ENCODE data around the gene WNT7A.

Gene WNT7A

GRCh38 chr3:13872451-13872850 lies 7.4 kb downstream of the WNT7A start:
- Histone ChIP-seq H3K9me3 (ENCODE audit: insufficient read depth, low read depth, low read length) (peaks cover 5% of the 10 kb centered on the region; the same call in 1 of the 2 replicates), H3K4me3 (ENCODE audit: low read length) (no peak overlapping the region), H3K9ac (ENCODE audit: low read depth, low read length) (no peak overlapping the region), H3K4me1 (ENCODE audit: insufficient read depth, low read length) (peaks cover 7% of the 10 kb centered on the region), H3K27me3 (ENCODE audit: insufficient read depth, low read length) (peaks cover 56% of the 10 kb centered on the region), H3K36me3 (ENCODE audit: insufficient read depth, low read length) (no peaks in the 10 kb centered on the region), H3K27ac (ENCODE audit: low read depth, low read length) (no peak overlapping the region)
- WGBS = 95% methylated on average over 4 of the region's 4 CpGs

GRCh38 chr3:13871791-13872190 lies 8.1 kb downstream of the WNT7A start:
- peaks cover 49% of the 10 kb centered on the region for H3K27me3 ChIP-seq (ENCODE audit: insufficient read depth, low read length)
- no peak overlapping the region for H3K27ac ChIP-seq (ENCODE audit: low read depth, low read length)
- H3K36me3 ChIP-seq (ENCODE audit: insufficient read depth, low read length) = no peaks in the 10 kb centered on the region
- H3K9me3 ChIP-seq (ENCODE audit: insufficient read depth, low read depth, low read length) = peaks cover 5% of the 10 kb centered on the region; the same call in 1 of the 2 replicates
- 77% methylated on average over 4 of the region's 4 CpGs for WGBS
- no peak overlapping the region for H3K9ac ChIP-seq (ENCODE audit: low read depth, low read length)
- H3K4me3 ChIP-seq (ENCODE audit: low read length) = no peak overlapping the region
- H3K4me1 ChIP-seq (ENCODE audit: insufficient read depth, low read length) = peaks cover 7% of the 10 kb centered on the region

- WGBS = 93% methylated on average over 2 of the region's 2 CpGs
- Histone ChIP-seq H3K9ac (ENCODE audit: low read depth, low read length) (no peak overlapping the region), H3K4me1 (ENCODE audit: insufficient read depth, low read length) (peaks cover 7% of the 10 kb centered on the region), H3K9me3 (ENCODE audit: insufficient read depth, low read depth, low read length) (peaks cover 5% of the 10 kb centered on the region; the same call in 1 of the 2 replicates), H3K27ac (ENCODE audit: low read depth, low read length) (no peak overlapping the region), H3K36me3 (ENCODE audit: insufficient read depth, low read length) (no peaks in the 10 kb centered on the region), H3K27me3 (ENCODE audit: insufficient read depth, low read length) (peaks cover 40% of the 10 kb centered on the region), H3K4me3 (ENCODE audit: low read length) (no peak overlapping the region)
These were observed 9.0 kb downstream of the WNT7A start for GRCh38 chr3:13870902-13871301.

GRCh38 chr3:13869761-13870343 lies 10.0 kb downstream of the WNT7A start:
- 78% methylated on average over 4 of the region's 4 CpGs for WGBS
- no peak overlapping the region for H3K4me3 ChIP-seq (ENCODE audit: low read length)
- H3K27ac ChIP-seq (ENCODE audit: low read depth, low read length) = no peak overlapping the region
- H3K27me3 ChIP-seq (ENCODE audit: insufficient read depth, low read length) = peaks cover 30% of the 10 kb centered on the region
- peaks cover 7% of the 10 kb centered on the region for H3K4me1 ChIP-seq (ENCODE audit: insufficient read depth, low read length)
- no peaks in the 10 kb centered on the region for H3K36me3 ChIP-seq (ENCODE audit: insufficient read depth, low read length)
- H3K9ac ChIP-seq (ENCODE audit: low read depth, low read length) = no peak overlapping the region
- peaks cover 5% of the 10 kb centered on the region; the same call in 1 of the 2 replicates for H3K9me3 ChIP-seq (ENCODE audit: insufficient read depth, low read depth, low read length)

- peaks cover 25% of the 10 kb centered on the region for H3K27me3 ChIP-seq (ENCODE audit: insufficient read depth, low read length)
- H3K9me3 ChIP-seq (ENCODE audit: insufficient read depth, low read depth, low read length) = peaks cover 5% of the 10 kb centered on the region; the same call in 1 of the 2 replicates
- no peak overlapping the region for H3K9ac ChIP-seq (ENCODE audit: low read depth, low read length)
- no peaks in the 10 kb centered on the region for H3K36me3 ChIP-seq (ENCODE audit: insufficient read depth, low read length)
- 46% methylated on average over 2 of the region's 2 CpGs for WGBS
- peaks cover 7% of the 10 kb centered on the region for H3K4me1 ChIP-seq (ENCODE audit: insufficient read depth, low read length)
- H3K27ac ChIP-seq (ENCODE audit: low read depth, low read length) = no peak overlapping the region
- H3K4me3 ChIP-seq (ENCODE audit: low read length) = no peak overlapping the region
These were observed 10.8 kb downstream of the WNT7A start for GRCh38 chr3:13868844-13869724.

- Histone ChIP-seq H3K4me1 (ENCODE audit: insufficient read depth, low read length) (no peaks in the 10 kb centered on the region; the same call in 1 of the 2 replicates), H3K36me3 (ENCODE audit: insufficient read depth, low read length) (no peaks in the 10 kb centered on the region), H3K4me3 (ENCODE audit: low read length) (no peak overlapping the region), H3K9ac (ENCODE audit: low read depth, low read length) (no peak overlapping the region), H3K27ac (ENCODE audit: low read depth, low read length) (no peak overlapping the region), H3K27me3 (ENCODE audit: insufficient read depth, low read length) (peaks cover 19% of the 10 kb centered on the region), H3K9me3 (ENCODE audit: insufficient read depth, low read depth, low read length) (peaks cover 5% of the 10 kb centered on the region; the same call in 1 of the 2 replicates)
- 96% methylated on average over 3 of the region's 3 CpGs for WGBS
These were observed 12.1 kb downstream of the WNT7A start for GRCh38 chr3:13867732-13868131.

GRCh38 chr3:13866041-13866965 lies 13.6 kb downstream of the WNT7A start:
- H3K9me3 ChIP-seq (ENCODE audit: insufficient read depth, low read depth, low read length) = peaks cover 5% of the 10 kb centered on the region; the same call in 1 of the 2 replicates
- H3K4me1 ChIP-seq (ENCODE audit: insufficient read depth, low read length) = no peaks in the 10 kb centered on the region; the same call in 1 of the 2 replicates
- H3K4me3 ChIP-seq (ENCODE audit: low read length) = no peak overlapping the region
- H3K9ac ChIP-seq (ENCODE audit: low read depth, low read length) = no peak overlapping the region
- H3K27me3 ChIP-seq (ENCODE audit: insufficient read depth, low read length) = peaks cover 13% of the 10 kb centered on the region; the same call in 1 of the 2 replicates
- no peaks in the 10 kb centered on the region for H3K36me3 ChIP-seq (ENCODE audit: insufficient read depth, low read length)
- WGBS = 74% methylated on average over 14 of the region's 14 CpGs
- no peak overlapping the region for H3K27ac ChIP-seq (ENCODE audit: low read depth, low read length)

GRCh38 chr3:13865581-13865980 lies 14.3 kb downstream of the WNT7A start:
- H3K27me3 ChIP-seq (ENCODE audit: insufficient read depth, low read length) = peaks cover 13% of the 10 kb centered on the region; the same call in 1 of the 2 replicates
- H3K27ac ChIP-seq (ENCODE audit: low read depth, low read length) = no peak overlapping the region
- no peaks in the 10 kb centered on the region for H3K36me3 ChIP-seq (ENCODE audit: insufficient read depth, low read length)
- no peak overlapping the region for H3K9ac ChIP-seq (ENCODE audit: low read depth, low read length)
- no peaks in the 10 kb centered on the region; the same call in 1 of the 2 replicates for H3K4me1 ChIP-seq (ENCODE audit: insufficient read depth, low read length)
- no peak overlapping the region for H3K4me3 ChIP-seq (ENCODE audit: low read length)
- peaks cover under 1% of the 10 kb centered on the region; the same call in 1 of the 2 replicates for H3K9me3 ChIP-seq (ENCODE audit: insufficient read depth, low read depth, low read length)
- WGBS = 75% methylated on average over 7 of the region's 7 CpGs

GRCh38 chr3:13865106-13865505 lies 14.8 kb downstream of the WNT7A start:
- Histone ChIP-seq H3K9ac (ENCODE audit: low read depth, low read length) (no peak overlapping the region), H3K4me3 (ENCODE audit: low read length) (no peak overlapping the region), H3K4me1 (ENCODE audit: insufficient read depth, low read length) (no peaks in the 10 kb centered on the region; the same call in 1 of the 2 replicates), H3K36me3 (ENCODE audit: insufficient read depth, low read length) (no peaks in the 10 kb centered on the region), H3K9me3 (ENCODE audit: insufficient read depth, low read depth, low read length) (no peaks in the 10 kb centered on the region), H3K27me3 (ENCODE audit: insufficient read depth, low read length) (peaks cover 13% of the 10 kb centered on the region; the same call in 1 of the 2 replicates), H3K27ac (ENCODE audit: low read depth, low read length) (no peak overlapping the region)
- WGBS = 92% methylated on average over 4 of the region's 4 CpGs

GRCh38 chr3:13863965-13864595 lies 15.8 kb downstream of the WNT7A start:
- Histone ChIP-seq H3K27me3 (ENCODE audit: insufficient read depth, low read length) (peaks cover 11% of the 10 kb centered on the region; the same call in 1 of the 2 replicates), H3K9me3 (ENCODE audit: insufficient read depth, low read depth, low read length) (no peaks in the 10 kb centered on the region), H3K36me3 (ENCODE audit: insufficient read depth, low read length) (no peaks in the 10 kb centered on the region), H3K27ac (ENCODE audit: low read depth, low read length) (no peak overlapping the region), H3K9ac (ENCODE audit: low read depth, low read length) (no peak overlapping the region), H3K4me1 (ENCODE audit: insufficient read depth, low read length) (no peaks in the 10 kb centered on the region; the same call in 1 of the 2 replicates), H3K4me3 (ENCODE audit: low read length) (no peak overlapping the region)
- WGBS = 78% methylated on average over 10 of the region's 10 CpGs

Measured in HUES64 (cell line).